ENCODE measurements around the gene TNFAIP8.

The TNFAIP8 gene

GRCh38 chr5:119329666-119330065 is 26.2 kb upstream of the TNFAIP8 start:
- no peak for TF ChIP-seq RAD21 (IDR thresholded peaks at IDR 0.05; ENCODE audit: low read depth)
- no peak for TF ChIP-seq TCF12 (IDR thresholded peaks at IDR 0.05; ENCODE audit: low read depth)
- TF ChIP-seq CREB1 (IDR thresholded peaks at IDR 0.05; ENCODE audit: low read depth): no peak
- TF ChIP-seq TEAD4 (IDR thresholded peaks at IDR 0.05): no peak
- TF ChIP-seq USF1 (IDR thresholded peaks at IDR 0.05): no peak
- no peak for TF ChIP-seq TAF1 (IDR thresholded peaks at IDR 0.05; ENCODE audit: low read depth)
- TF ChIP-seq ZBTB7A (IDR thresholded peaks at IDR 0.05; ENCODE audit: low read depth): no peak

GRCh38 chr5:119330367-119331183 is 25.2 kb upstream of the TNFAIP8 start:
- TF ChIP-seq TAF1 (IDR thresholded peaks at IDR 0.05; ENCODE audit: low read depth) (no peak), TCF12 (IDR thresholded peaks at IDR 0.05; ENCODE audit: low read depth) (no peak), EGR1 (IDR thresholded peaks at IDR 0.05) (no peak), TEAD4 (IDR thresholded peaks at IDR 0.05) (no peak), ZBTB7A (IDR thresholded peaks at IDR 0.05; ENCODE audit: low read depth) (no peak), USF1 (IDR thresholded peaks at IDR 0.05) (no peak), REST (IDR thresholded peaks at IDR 0.05; ENCODE audit: low read depth) (no peak), EP300 (IDR thresholded peaks at IDR 0.05; ENCODE audit: borderline replicate concordance) (no peak), RAD21 (IDR thresholded peaks at IDR 0.05; ENCODE audit: low read depth) (no peak), NFIC (IDR thresholded peaks at IDR 0.05) (no peak), CEBPB (IDR thresholded peaks at IDR 0.05) (no peak), FOXM1 (IDR thresholded peaks at IDR 0.05; ENCODE audit: borderline replicate concordance, low read depth) (no peak), MAX (IDR thresholded peaks at IDR 0.05) (no peak)

- TF ChIP-seq YY1 (IDR thresholded peaks at IDR 0.05; ENCODE audit: low read depth) (no peak), EP300 (IDR thresholded peaks at IDR 0.05; ENCODE audit: borderline replicate concordance) (no peak), CEBPB (IDR thresholded peaks at IDR 0.05) (no peak), TEAD4 (IDR thresholded peaks at IDR 0.05) (no peak), RAD21 (IDR thresholded peaks at IDR 0.05; ENCODE audit: low read depth) (no peak), MAX (IDR thresholded peaks at IDR 0.05) (no peak), FOXM1 (IDR thresholded peaks at IDR 0.05; ENCODE audit: borderline replicate concordance, low read depth) (no peak)
These were observed 24.2 kb upstream of the TNFAIP8 start for GRCh38 chr5:119331566-119332095.

- TF ChIP-seq TCF12 (IDR thresholded peaks at IDR 0.05; ENCODE audit: low read depth): no peak
- no peak for TF ChIP-seq YY1 (IDR thresholded peaks at IDR 0.05; ENCODE audit: low read depth)
- no peak for TF ChIP-seq CREB1 (IDR thresholded peaks at IDR 0.05; ENCODE audit: low read depth)
- no peak for TF ChIP-seq FOXM1 (IDR thresholded peaks at IDR 0.05; ENCODE audit: borderline replicate concordance, low read depth)
- no peak for TF ChIP-seq MAX (IDR thresholded peaks at IDR 0.05)
- no peak for TF ChIP-seq CEBPB (IDR thresholded peaks at IDR 0.05)
- TF ChIP-seq TAF1 (IDR thresholded peaks at IDR 0.05; ENCODE audit: low read depth): no peak
- no peak for TF ChIP-seq ZBTB7A (IDR thresholded peaks at IDR 0.05; ENCODE audit: low read depth)
- no peak for TF ChIP-seq REST (IDR thresholded peaks at IDR 0.05; ENCODE audit: low read depth)
- no peak for TF ChIP-seq USF1 (IDR thresholded peaks at IDR 0.05)
- TF ChIP-seq EP300 (IDR thresholded peaks at IDR 0.05; ENCODE audit: borderline replicate concordance): no peak
- TF ChIP-seq TEAD4 (IDR thresholded peaks at IDR 0.05): no peak
- TF ChIP-seq NFIC (IDR thresholded peaks at IDR 0.05): no peak
- TF ChIP-seq EGR1 (IDR thresholded peaks at IDR 0.05): no peak
- no peak for TF ChIP-seq RAD21 (IDR thresholded peaks at IDR 0.05; ENCODE audit: low read depth)
These were observed 23.6 kb upstream of the TNFAIP8 start for GRCh38 chr5:119332208-119332607.

GRCh38 chr5:119332978-119333401 is 22.8 kb upstream of the TNFAIP8 start:
- TF ChIP-seq RAD21 (IDR thresholded peaks at IDR 0.05; ENCODE audit: low read depth) (no peak), TEAD4 (IDR thresholded peaks at IDR 0.05) (no peak), YY1 (IDR thresholded peaks at IDR 0.05; ENCODE audit: low read depth) (no peak), MAX (IDR thresholded peaks at IDR 0.05) (no peak), ZBTB7A (IDR thresholded peaks at IDR 0.05; ENCODE audit: low read depth) (no peak), NFIC (IDR thresholded peaks at IDR 0.05) (no peak), FOXM1 (IDR thresholded peaks at IDR 0.05; ENCODE audit: borderline replicate concordance, low read depth) (no peak), REST (IDR thresholded peaks at IDR 0.05; ENCODE audit: low read depth) (no peak), TAF1 (IDR thresholded peaks at IDR 0.05; ENCODE audit: low read depth) (no peak)
